H1 (cell line): ENCODE measurements around the gene SGSH. TPM values are rescaled to one million over a fixed set of nuclear protein-coding genes. Genes with fewer than 3 reads are reported as not detected.

Experiments used
- ASH2L ChIP-seq: fragments of 200-600, 300-600 bp; sonication (generic); IDR thresholded peaks from one replicate; pipeline ENCODE4 v1.7.1; 2017; ENCODE audit warnings: low read length
- ATF2 ChIP-seq: IDR thresholded peaks from 2 replicates; pipeline ENCODE4 v1.6.1; 2012; ENCODE audit warnings: low read length, inconsistent platforms
- CBX8 ChIP-seq: fragments of 300-800, 300-1000 bp; sonication (generic); IDR thresholded peaks from 2 replicates; pipeline ENCODE4 v1.7.1; 2016; ENCODE audit warnings: low read depth, low read length, borderline replicate concordance
- MAFK ChIP-seq: IDR thresholded peaks from 2 replicates; pipeline ENCODE4 v1.6.1; 2012; ENCODE audit warnings: low read depth, mild to moderate bottlenecking, improper control_type of control experiment, low read length
- PHF8 ChIP-seq: fragments of 200-600 bp; sonication (generic); conservative IDR thresholded peaks from 2 replicates; pipeline ENCODE4 v1.7.1; 2012; ENCODE audit warnings: low read depth, mild to moderate bottlenecking, inconsistent platforms, low read length, moderate library complexity
- POLR2AphosphoS5 ChIP-seq: IDR thresholded peaks from 2 replicates; pipeline ENCODE4 v1.6.1; 2011; ENCODE audit warnings: low read depth, low read length
- POU5F1 ChIP-seq: IDR thresholded peaks from 2 replicates; pipeline ENCODE4 v1.6.1; 2011; ENCODE audit warnings: low read depth, mild to moderate bottlenecking, low read length, moderate library complexity
- RAD21 ChIP-seq, 2 experiments: IDR thresholded peaks in 1 of 2; conservative IDR thresholded peaks in 1 of 2; 2 replicates each; pipeline ENCODE4 v1.6.1; 2011; ENCODE audit warnings: low read depth in 2 of 2, low read length in 2 of 2, improper control_type of control experiment in 1 of 2, inconsistent platforms in 1 of 2, mild to moderate bottlenecking in 1 of 2, moderate library complexity in 1 of 2
- SIN3A ChIP-seq, 2 experiments: IDR thresholded peaks in 1 of 2; conservative IDR thresholded peaks in 1 of 2; 2 replicates each; pipeline ENCODE4 v1.6.1; 2011 to 2012; ENCODE audit warnings: low read length in 2 of 2, improper control_type of control experiment in 1 of 2, low read depth in 1 of 2, mild to moderate bottlenecking in 1 of 2
- polyA plus RNA-seq, 7 experiments: library from polyadenylated mRNA; depleted of rRNA in 3 of 7; stranded (reverse) in 5 of 7; unstranded in 2 of 7; fragments of >200 nt in 5 of 7; fragments of 200-250 nt in 2 of 7; gene quantifications; 1 replicate in 5 of 7; 2 replicates in 1 of 7; 4 replicates in 1 of 7; pipeline versions ENCODE4 v1.2.1 to v1.2.3, GENCODE V29; 2011 to 2013; ENCODE audit warnings: missing spikeins in 2 of 7, mixed read lengths in 2 of 7
- total RNA-seq: library from RNA; stranded (reverse); fragmentation: NEBNext Ultra II Directional; extraction: Animal tissue kit (Norgen Biotek cat#: 25700); gene quantifications from 2 replicates; pipeline ENCODE4 v1.2.1, GENCODE V29; 2021
- TF ChIP-seq, protein P1 (sequence below): fragments of 300-600 bp; sonication (generic); IDR thresholded peaks from 2 replicates; pipeline ENCODE4 v1.7.1; 2012; ENCODE audit warnings: low read length, moderate library complexity, mild to moderate bottlenecking, inconsistent platforms; ENCODE audit not compliant: insufficient replicate concordance

SGSH gene
- total and polyA plus RNA-seq, 2 of the 8 experiments (the other 6 are each of a cell fraction or from before 2014, with no cell fraction given) = 18.0 to 19.6 TPM

GRCh38 chr17:80209765-80210164, 10.4 kb downstream of the SGSH start (continued):
- TF ChIP-seq, protein P1, sequence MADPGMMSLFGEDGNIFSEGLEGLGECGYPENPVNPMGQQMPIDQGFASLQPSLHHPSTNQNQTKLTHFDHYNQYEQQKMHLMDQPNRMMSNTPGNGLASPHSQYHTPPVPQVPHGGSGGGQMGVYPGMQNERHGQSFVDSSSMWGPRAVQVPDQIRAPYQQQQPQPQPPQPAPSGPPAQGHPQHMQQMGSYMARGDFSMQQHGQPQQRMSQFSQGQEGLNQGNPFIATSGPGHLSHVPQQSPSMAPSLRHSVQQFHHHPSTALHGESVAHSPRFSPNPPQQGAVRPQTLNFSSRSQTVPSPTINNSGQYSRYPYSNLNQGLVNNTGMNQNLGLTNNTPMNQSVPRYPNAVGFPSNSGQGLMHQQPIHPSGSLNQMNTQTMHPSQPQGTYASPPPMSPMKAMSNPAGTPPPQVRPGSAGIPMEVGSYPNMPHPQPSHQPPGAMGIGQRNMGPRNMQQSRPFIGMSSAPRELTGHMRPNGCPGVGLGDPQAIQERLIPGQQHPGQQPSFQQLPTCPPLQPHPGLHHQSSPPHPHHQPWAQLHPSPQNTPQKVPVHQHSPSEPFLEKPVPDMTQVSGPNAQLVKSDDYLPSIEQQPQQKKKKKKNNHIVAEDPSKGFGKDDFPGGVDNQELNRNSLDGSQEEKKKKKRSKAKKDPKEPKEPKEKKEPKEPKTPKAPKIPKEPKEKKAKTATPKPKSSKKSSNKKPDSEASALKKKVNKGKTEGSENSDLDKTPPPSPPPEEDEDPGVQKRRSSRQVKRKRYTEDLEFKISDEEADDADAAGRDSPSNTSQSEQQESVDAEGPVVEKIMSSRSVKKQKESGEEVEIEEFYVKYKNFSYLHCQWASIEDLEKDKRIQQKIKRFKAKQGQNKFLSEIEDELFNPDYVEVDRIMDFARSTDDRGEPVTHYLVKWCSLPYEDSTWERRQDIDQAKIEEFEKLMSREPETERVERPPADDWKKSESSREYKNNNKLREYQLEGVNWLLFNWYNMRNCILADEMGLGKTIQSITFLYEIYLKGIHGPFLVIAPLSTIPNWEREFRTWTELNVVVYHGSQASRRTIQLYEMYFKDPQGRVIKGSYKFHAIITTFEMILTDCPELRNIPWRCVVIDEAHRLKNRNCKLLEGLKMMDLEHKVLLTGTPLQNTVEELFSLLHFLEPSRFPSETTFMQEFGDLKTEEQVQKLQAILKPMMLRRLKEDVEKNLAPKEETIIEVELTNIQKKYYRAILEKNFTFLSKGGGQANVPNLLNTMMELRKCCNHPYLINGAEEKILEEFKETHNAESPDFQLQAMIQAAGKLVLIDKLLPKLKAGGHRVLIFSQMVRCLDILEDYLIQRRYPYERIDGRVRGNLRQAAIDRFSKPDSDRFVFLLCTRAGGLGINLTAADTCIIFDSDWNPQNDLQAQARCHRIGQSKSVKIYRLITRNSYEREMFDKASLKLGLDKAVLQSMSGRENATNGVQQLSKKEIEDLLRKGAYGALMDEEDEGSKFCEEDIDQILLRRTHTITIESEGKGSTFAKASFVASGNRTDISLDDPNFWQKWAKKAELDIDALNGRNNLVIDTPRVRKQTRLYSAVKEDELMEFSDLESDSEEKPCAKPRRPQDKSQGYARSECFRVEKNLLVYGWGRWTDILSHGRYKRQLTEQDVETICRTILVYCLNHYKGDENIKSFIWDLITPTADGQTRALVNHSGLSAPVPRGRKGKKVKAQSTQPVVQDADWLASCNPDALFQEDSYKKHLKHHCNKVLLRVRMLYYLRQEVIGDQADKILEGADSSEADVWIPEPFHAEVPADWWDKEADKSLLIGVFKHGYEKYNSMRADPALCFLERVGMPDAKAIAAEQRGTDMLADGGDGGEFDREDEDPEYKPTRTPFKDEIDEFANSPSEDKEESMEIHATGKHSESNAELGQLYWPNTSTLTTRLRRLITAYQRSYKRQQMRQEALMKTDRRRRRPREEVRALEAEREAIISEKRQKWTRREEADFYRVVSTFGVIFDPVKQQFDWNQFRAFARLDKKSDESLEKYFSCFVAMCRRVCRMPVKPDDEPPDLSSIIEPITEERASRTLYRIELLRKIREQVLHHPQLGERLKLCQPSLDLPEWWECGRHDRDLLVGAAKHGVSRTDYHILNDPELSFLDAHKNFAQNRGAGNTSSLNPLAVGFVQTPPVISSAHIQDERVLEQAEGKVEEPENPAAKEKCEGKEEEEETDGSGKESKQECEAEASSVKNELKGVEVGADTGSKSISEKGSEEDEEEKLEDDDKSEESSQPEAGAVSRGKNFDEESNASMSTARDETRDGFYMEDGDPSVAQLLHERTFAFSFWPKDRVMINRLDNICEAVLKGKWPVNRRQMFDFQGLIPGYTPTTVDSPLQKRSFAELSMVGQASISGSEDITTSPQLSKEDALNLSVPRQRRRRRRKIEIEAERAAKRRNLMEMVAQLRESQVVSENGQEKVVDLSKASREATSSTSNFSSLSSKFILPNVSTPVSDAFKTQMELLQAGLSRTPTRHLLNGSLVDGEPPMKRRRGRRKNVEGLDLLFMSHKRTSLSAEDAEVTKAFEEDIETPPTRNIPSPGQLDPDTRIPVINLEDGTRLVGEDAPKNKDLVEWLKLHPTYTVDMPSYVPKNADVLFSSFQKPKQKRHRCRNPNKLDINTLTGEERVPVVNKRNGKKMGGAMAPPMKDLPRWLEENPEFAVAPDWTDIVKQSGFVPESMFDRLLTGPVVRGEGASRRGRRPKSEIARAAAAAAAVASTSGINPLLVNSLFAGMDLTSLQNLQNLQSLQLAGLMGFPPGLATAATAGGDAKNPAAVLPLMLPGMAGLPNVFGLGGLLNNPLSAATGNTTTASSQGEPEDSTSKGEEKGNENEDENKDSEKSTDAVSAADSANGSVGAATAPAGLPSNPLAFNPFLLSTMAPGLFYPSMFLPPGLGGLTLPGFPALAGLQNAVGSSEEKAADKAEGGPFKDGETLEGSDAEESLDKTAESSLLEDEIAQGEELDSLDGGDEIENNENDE = no peak
- TF ChIP-seq ATF2 (no peak), CBX8 (no peak), PHF8 (no peak), POU5F1 (no peak), MAFK (no peak), RAD21 (IDR thresholded peaks at IDR 0.05 in 1 of 2, conservative IDR thresholded peaks at IDR 0.05 in 1 of 2; ENCODE audit: low read depth in 2 of 2, low read length in 2 of 2) (no peak), SIN3A (conservative IDR thresholded peaks at IDR 0.05 in 1 of 2, IDR thresholded peaks at IDR 0.05 in 1 of 2; ENCODE audit: low read depth in 1 of 2, low read length in 2 of 2) (no peak), POLR2AphosphoS5 (no peak), ASH2L (no peak)
